ACHN (cell line): ENCODE data around the gene NRP1.
"Not testable (repeated sequence)": the region's sequence is repeated elsewhere in the genome, so short reads cannot be mapped to it uniquely, and the experiment has no call there.

Source experiments
- DNase-seq: peaks from one replicate; pipeline ENCODE4 v3.0.0-alpha.2; 2015
- in situ Hi-C: cut with HindIII; loops from 2 replicates; pipeline ENCODE4 v1.10.0; 2017; ENCODE audit warnings: low sequenced_read_pairs, low pct_ligation_motif_present, low pct_unique_long_range_greater_than_20kb

The NRP1 gene

GRCh38 chr10:33151344-33151864, 183.1 kb downstream of the NRP1 start:
- DNase-seq: no peak
- in situ Hi-C loops: no loop called here

GRCh38 chr10:33150889-33151288, 183.6 kb downstream of the NRP1 start:
- in situ Hi-C loops: no loop called here
- no peak for DNase-seq

- DNase-seq: no peak
- in situ Hi-C loops: no loop called here
Measured at GRCh38 chr10:33150146-33150545, 184.3 kb downstream of the NRP1 start.

- DNase-seq: no peak
- in situ Hi-C loops: no loop called here
Measured at GRCh38 chr10:33147013-33147310, 187.5 kb downstream of the NRP1 start.

GRCh38 chr10:33146189-33147012, 188.1 kb downstream of the NRP1 start:
- in situ Hi-C loops: no loop called here
- no peak for DNase-seq

GRCh38 chr10:33145451-33146188, 188.8 kb downstream of the NRP1 start:
- DNase-seq: no peak
- in situ Hi-C loops: no loop called here

GRCh38 chr10:33143160-33143728, 191.2 kb downstream of the NRP1 start:
- in situ Hi-C loops: no loop called here

GRCh38 chr10:33142295-33142694, 192.2 kb downstream of the NRP1 start:
- in situ Hi-C loops: no loop called here
- no peak for DNase-seq

More at GRCh38 chr10:33143160-33143728, 191.2 kb downstream of the NRP1 start:
- peak; percentile 66 for DNase-seq

- no peak for DNase-seq
- in situ Hi-C loops: no loop called here
Measured at GRCh38 chr10:33141251-33141650, 193.2 kb downstream of the NRP1 start.

GRCh38 chr10:33139181-33139646, 195.3 kb downstream of the NRP1 start:
- no peak for DNase-seq

GRCh38 chr10:33138686-33139085, 195.8 kb downstream of the NRP1 start:
- in situ Hi-C loops, DNase-seq: not testable (repeated sequence)

More at GRCh38 chr10:33139181-33139646, 195.3 kb downstream of the NRP1 start:
- in situ Hi-C loops: no loop called here

- in situ Hi-C loops: no loop called here
- no peak for DNase-seq
Measured at GRCh38 chr10:33137356-33138005, 197.0 kb downstream of the NRP1 start.

GRCh38 chr10:33136781-33137180, 197.7 kb downstream of the NRP1 start:
- peak; percentile 31 for DNase-seq
- in situ Hi-C loops: no loop called here

GRCh38 chr10:33136271-33136670, 198.2 kb downstream of the NRP1 start:
- in situ Hi-C loops: no loop called here
- no peak for DNase-seq

- DNase-seq: peak; percentile 97
- in situ Hi-C loops: no loop called here
Measured at GRCh38 chr10:33134011-33134751, 200.3 kb downstream of the NRP1 start.

GRCh38 chr10:33133557-33133956, 200.9 kb downstream of the NRP1 start:
- in situ Hi-C loops: no loop called here
- DNase-seq: peak; percentile 48

- DNase-seq: peak; percentile 60
- in situ Hi-C loops: no loop called here
Measured at GRCh38 chr10:33132626-33133025, 201.8 kb downstream of the NRP1 start.

- no peak for DNase-seq
- in situ Hi-C loops: no loop called here
Measured at GRCh38 chr10:33129996-33130386, 204.5 kb downstream of the NRP1 start.
